ENCODE measurements around the gene IZUMO3.
"Not testable (repeated sequence)": the region's sequence is repeated elsewhere in the genome, so short reads cannot be mapped to it uniquely, and the experiment has no call there.

The IZUMO3 gene

GRCh38 chr9:24545847-24546522 lies at the start of gene IZUMO3:
Gene IZUMO3 (minus strand): TSS chr9:24545897. CDS start chr9:24545649, 248 bp downstream.
- in situ Hi-C loops (cut with MboI; ENCODE audit: low sequenced_read_pairs), result no loop called here

- in situ Hi-C loops (cut with MboI; ENCODE audit: low sequenced_read_pairs), result no loop called here
Measured at GRCh38 chr9:24594234-24594850, 48.6 kb upstream of the IZUMO3 start.

GRCh38 chr9:24590432-24590831 lies 44.7 kb upstream of the IZUMO3 start:
- in situ Hi-C loops (cut with MboI; ENCODE audit: low sequenced_read_pairs), result no loop called here

- in situ Hi-C loops (cut with MboI; ENCODE audit: low sequenced_read_pairs), result no loop called here
Measured at GRCh38 chr9:24587883-24588282, 42.2 kb upstream of the IZUMO3 start.

- in situ Hi-C loops (cut with MboI; ENCODE audit: low sequenced_read_pairs), result no loop called here
Measured at GRCh38 chr9:24582146-24583126, 36.7 kb upstream of the IZUMO3 start.

- in situ Hi-C loops (cut with MboI; ENCODE audit: low sequenced_read_pairs), result not testable (repeated sequence)
Measured at GRCh38 chr9:24580005-24580404, 34.3 kb upstream of the IZUMO3 start.

- in situ Hi-C loops (cut with MboI; ENCODE audit: low sequenced_read_pairs), result no loop called here
Measured at GRCh38 chr9:24572406-24572805, 26.7 kb upstream of the IZUMO3 start.

- in situ Hi-C loops (cut with MboI; ENCODE audit: low sequenced_read_pairs), result no loop called here
Measured at GRCh38 chr9:24561957-24562356, 16.3 kb upstream of the IZUMO3 start.

- in situ Hi-C loops (cut with MboI; ENCODE audit: low sequenced_read_pairs), result no loop called here
Measured at GRCh38 chr9:24553183-24553552, 7.5 kb upstream of the IZUMO3 start.

GRCh38 chr9:24552526-24553182 lies 7.0 kb upstream of the IZUMO3 start:
- in situ Hi-C loops (cut with MboI; ENCODE audit: low sequenced_read_pairs), result no loop called here

- in situ Hi-C loops (cut with MboI; ENCODE audit: low sequenced_read_pairs), result no loop called here
Measured at GRCh38 chr9:24545285-24545684, 412 bp downstream of the IZUMO3 start.

- in situ Hi-C loops (cut with MboI; ENCODE audit: low sequenced_read_pairs), result no loop called here
Measured at GRCh38 chr9:24518545-24518944, 27.2 kb downstream of the IZUMO3 start.

GRCh38 chr9:24516463-24516862 lies 29.2 kb downstream of the IZUMO3 start:
- in situ Hi-C loops (cut with MboI; ENCODE audit: low sequenced_read_pairs), result no loop called here

GRCh38 chr9:24509850-24510249 lies 35.8 kb downstream of the IZUMO3 start:
- in situ Hi-C loops (cut with MboI; ENCODE audit: low sequenced_read_pairs), result no loop called here

GRCh38 chr9:24504521-24504920 lies 41.2 kb downstream of the IZUMO3 start:
- in situ Hi-C loops (cut with MboI; ENCODE audit: low sequenced_read_pairs), result no loop called here

GRCh38 chr9:24502206-24502937 lies 43.3 kb downstream of the IZUMO3 start:
- in situ Hi-C loops (cut with MboI; ENCODE audit: low sequenced_read_pairs), result no loop called here

- in situ Hi-C loops (cut with MboI; ENCODE audit: low sequenced_read_pairs), result no loop called here
Measured at GRCh38 chr9:24500761-24501160, 44.9 kb downstream of the IZUMO3 start.

- in situ Hi-C loops (cut with MboI; ENCODE audit: low sequenced_read_pairs), result no loop called here
Measured at GRCh38 chr9:24498632-24499031, 47.1 kb downstream of the IZUMO3 start.

GRCh38 chr9:24497671-24498070 lies 48.0 kb downstream of the IZUMO3 start:
- in situ Hi-C loops (cut with MboI; ENCODE audit: low sequenced_read_pairs), result no loop called here
